ENCODE results near the gene RHEX. TPM values are rescaled to one million over a fixed set of nuclear protein-coding genes. Genes with fewer than 3 reads are reported as not detected.

Gene RHEX
- polyA plus RNA-seq, 3 donors, result not detected

DNA sequence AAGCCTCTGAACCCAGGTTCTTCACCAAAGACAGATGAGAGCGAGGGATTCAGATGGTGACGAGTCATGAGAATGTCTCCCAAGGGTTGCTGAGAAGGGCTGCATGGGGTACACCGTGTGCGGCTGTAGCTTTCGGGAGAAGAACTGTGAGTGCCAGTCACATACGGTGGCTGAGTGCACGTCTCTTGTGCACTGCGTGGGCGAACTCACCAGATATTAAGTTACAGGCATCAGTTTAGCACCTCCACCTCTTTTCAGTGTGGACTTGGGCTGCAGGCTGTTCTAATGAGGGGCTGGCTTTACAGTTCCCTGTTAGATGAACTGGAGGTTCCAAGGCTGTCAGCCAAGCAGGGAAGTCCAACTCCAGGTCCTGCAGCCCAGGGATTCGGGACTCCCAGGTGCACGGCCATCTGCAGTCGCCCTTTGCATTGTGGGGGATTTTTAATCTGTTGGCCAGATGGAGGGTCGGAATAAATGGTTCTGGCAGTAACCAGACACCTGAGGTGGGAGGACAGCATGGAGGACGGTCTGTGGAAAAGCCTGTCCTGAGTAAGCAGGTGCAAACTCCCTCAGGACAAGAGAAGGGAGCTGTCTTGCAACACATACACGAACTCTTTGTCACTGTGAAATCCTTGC, 90.7 kb downstream of the RHEX start:
- Histone ChIP-seq H4K20me1 (ENCODE audit: insufficient read depth, low read length) (no peaks in the 10 kb centered on the region), H3K27ac (ENCODE audit: low read depth in 1 of 2, low read length in 2 of 2) (no peak overlapping the region), H3K9me3 (replicated peaks in 1 of 2; ENCODE audit: control insufficient read depth in 1 of 2, insufficient read depth in 1 of 2, low read length in 2 of 2) (no peaks in the 10 kb centered on the region), H3K36me3 (replicated peaks in 1 of 2; ENCODE audit: control insufficient read depth in 1 of 2, insufficient read depth in 2 of 2, low read length in 2 of 2) (no peaks in the 10 kb centered on the region), H2AFZ (ENCODE audit: insufficient read depth, low read depth, low read length, poor library complexity, severe bottlenecking) (no peak overlapping the region), H3K4me3 (replicated peaks in 1 of 3; ENCODE audit: low read depth in 2 of 3, low read length in 3 of 3) (no peak overlapping the region), H3K9ac (ENCODE audit: insufficient read depth, low read length, poor library complexity, severe bottlenecking) (no peak overlapping the region), H3K27me3 (ENCODE audit: control insufficient read depth in 2 of 2, insufficient read depth in 2 of 2, low read length in 2 of 2) (no peaks in the 10 kb centered on the region), H3K4me1 (ENCODE audit: control insufficient read depth in 1 of 2, insufficient read depth in 2 of 2, low read length in 2 of 2) (no peaks in the 10 kb centered on the region), H3K79me2 (ENCODE audit: insufficient read depth, low read length) (no peaks in the 10 kb centered on the region), H3K4me2 (replicated peaks; ENCODE audit: extremely low read depth, low read length, poor library complexity, severe bottlenecking) (no peak overlapping the region)
- Mint-ChIP-seq H3K4me1 (peaks cover 2% of the 10 kb centered on the region), H3K9me3 (no peaks in the 10 kb centered on the region), H3K27ac (peak overlapping the region in 1 of 7 donors; percentile 7), H3K36me3 (no peaks in the 10 kb centered on the region), H3K27me3 (ENCODE audit: low read depth in 3 of 3) (peaks cover 3 to 10% (median 10%) of the 10 kb centered on the region in 3 donors), H3K4me3 (no peak overlapping the region)
- TF ChIP-seq, protein P1, sequence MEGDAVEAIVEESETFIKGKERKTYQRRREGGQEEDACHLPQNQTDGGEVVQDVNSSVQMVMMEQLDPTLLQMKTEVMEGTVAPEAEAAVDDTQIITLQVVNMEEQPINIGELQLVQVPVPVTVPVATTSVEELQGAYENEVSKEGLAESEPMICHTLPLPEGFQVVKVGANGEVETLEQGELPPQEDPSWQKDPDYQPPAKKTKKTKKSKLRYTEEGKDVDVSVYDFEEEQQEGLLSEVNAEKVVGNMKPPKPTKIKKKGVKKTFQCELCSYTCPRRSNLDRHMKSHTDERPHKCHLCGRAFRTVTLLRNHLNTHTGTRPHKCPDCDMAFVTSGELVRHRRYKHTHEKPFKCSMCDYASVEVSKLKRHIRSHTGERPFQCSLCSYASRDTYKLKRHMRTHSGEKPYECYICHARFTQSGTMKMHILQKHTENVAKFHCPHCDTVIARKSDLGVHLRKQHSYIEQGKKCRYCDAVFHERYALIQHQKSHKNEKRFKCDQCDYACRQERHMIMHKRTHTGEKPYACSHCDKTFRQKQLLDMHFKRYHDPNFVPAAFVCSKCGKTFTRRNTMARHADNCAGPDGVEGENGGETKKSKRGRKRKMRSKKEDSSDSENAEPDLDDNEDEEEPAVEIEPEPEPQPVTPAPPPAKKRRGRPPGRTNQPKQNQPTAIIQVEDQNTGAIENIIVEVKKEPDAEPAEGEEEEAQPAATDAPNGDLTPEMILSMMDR (IDR thresholded peaks at IDR 0.05), result no peak
- intact Hi-C loops (cut with micrococcal nuclease), result loop anchor here in 1 of 2 donors (10.0 kb wide), 1 partner anchor 291 kb away; no protein-coding TSS in a partner anchor
- 91% methylated on average over 12 of the region's 15 CpGs for whole genome bisulfite sequencing (ENCODE audit: insufficient coverage)
- DNase-seq, result no peak

DNA sequence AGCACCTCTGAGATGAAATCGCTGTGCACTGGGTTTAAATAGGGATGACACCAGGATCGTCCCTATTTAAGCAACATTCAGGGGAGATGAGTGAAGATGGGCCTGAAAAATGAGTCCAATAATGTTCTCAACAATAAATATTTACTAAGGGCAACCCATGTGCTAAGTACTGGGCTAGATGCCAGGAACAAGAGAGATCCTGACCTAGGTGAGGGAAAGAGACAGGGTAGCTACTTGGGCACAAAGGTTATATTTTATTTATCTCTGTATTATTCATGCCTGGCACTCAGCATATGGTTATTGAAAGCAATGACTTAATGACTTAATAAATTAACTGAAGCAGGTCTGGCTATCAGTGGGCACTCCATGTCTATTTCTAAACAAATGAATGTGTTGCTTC, 91.6 kb downstream of the RHEX start:
- Histone ChIP-seq H3K4me3 (replicated peaks in 1 of 3; ENCODE audit: low read depth in 2 of 3, low read length in 3 of 3) (no peak overlapping the region), H3K9me3 (replicated peaks in 1 of 2; ENCODE audit: control insufficient read depth in 1 of 2, insufficient read depth in 1 of 2, low read length in 2 of 2) (no peaks in the 10 kb centered on the region), H3K4me1 (ENCODE audit: control insufficient read depth in 1 of 2, insufficient read depth in 2 of 2, low read length in 2 of 2) (no peaks in the 10 kb centered on the region), H3K79me2 (ENCODE audit: insufficient read depth, low read length) (no peaks in the 10 kb centered on the region), H4K20me1 (ENCODE audit: insufficient read depth, low read length) (no peaks in the 10 kb centered on the region), H2AFZ (ENCODE audit: insufficient read depth, low read depth, low read length, poor library complexity, severe bottlenecking) (no peak overlapping the region), H3K9ac (ENCODE audit: insufficient read depth, low read length, poor library complexity, severe bottlenecking) (no peak overlapping the region), H3K4me2 (replicated peaks; ENCODE audit: extremely low read depth, low read length, poor library complexity, severe bottlenecking) (no peak overlapping the region), H3K27me3 (ENCODE audit: control insufficient read depth in 2 of 2, insufficient read depth in 2 of 2, low read length in 2 of 2) (no peaks in the 10 kb centered on the region), H3K36me3 (replicated peaks in 1 of 2; ENCODE audit: control insufficient read depth in 1 of 2, insufficient read depth in 2 of 2, low read length in 2 of 2) (no peaks in the 10 kb centered on the region), H3K27ac (ENCODE audit: low read depth in 1 of 2, low read length in 2 of 2) (no peak overlapping the region)
- Mint-ChIP-seq H3K9me3 (no peaks in the 10 kb centered on the region), H3K4me1 (peaks cover 2% of the 10 kb centered on the region), H3K4me3 (no peak overlapping the region), H3K27me3 (ENCODE audit: low read depth in 3 of 3) (peaks cover 1 to 10% (median 7%) of the 10 kb centered on the region in 3 donors), H3K27ac (no peak overlapping the region), H3K36me3 (no peaks in the 10 kb centered on the region)
- no peak for DNase-seq
- intact Hi-C loops (cut with micrococcal nuclease), result loop anchor here in 1 of 2 donors (10.0 kb wide), 1 partner anchor 290 kb away; no protein-coding TSS in a partner anchor
- no CpG with 5 or more reads among the region's 2 CpGs for WGBS (ENCODE audit: insufficient coverage)
- TF ChIP-seq, protein P1 (IDR thresholded peaks at IDR 0.05), result no peak
